ENCODE results near the gene NEMF.

GRCh38 chr14:49857427-49858003, 4.9 kb upstream of the NEMF start:
- no peak for TF ChIP-seq CTCF (IDR thresholded peaks at IDR 0.05)
- TF ChIP-seq EZH2 (IDR thresholded peaks at IDR 0.05; ENCODE audit: borderline replicate concordance, insufficient read depth, low read depth, low read length, poor library complexity, severe bottlenecking): no peak

All from B cell (primary cell).